ENCODE results near the gene ASIC1. TPM values are rescaled to one million over a fixed set of nuclear protein-coding genes. Genes with fewer than 3 reads are reported as not detected.

ASIC1 gene
- total and polyA plus RNA-seq, 2 of the 13 experiments (the other 11 are each of a cell fraction or from before 2014, with no cell fraction given) = 0.44 to 1.5 TPM

- Histone ChIP-seq H3K79me2 (ENCODE audit: insufficient read depth, low read length) (peaks cover 60% of the 10 kb centered on the region), H3K36me3 (replicated peaks in 1 of 2; ENCODE audit: control insufficient read depth in 1 of 2, insufficient read depth in 2 of 2, low read length in 2 of 2) (peaks cover 7 to 19% of the 10 kb centered on the region in 2 experiments; a peak in 4 of 5 replicates), H3K9me3 (ENCODE audit: low read length) (no peaks in the 10 kb centered on the region), H3K9ac (ENCODE audit: insufficient read depth, low read depth, low read length) (no peak overlapping the region), H3K4me2 (ENCODE audit: low read depth, low read length) (no peak overlapping the region), H3K27ac (ENCODE audit: extremely low read length, insufficient read depth, low read length) (peak overlapping the region; percentile 21), H3K27me3 (ENCODE audit: control insufficient read depth in 1 of 2, insufficient read depth in 2 of 2, low read length in 2 of 2) (no peaks in the 10 kb centered on the region), H2AFZ (ENCODE audit: low read length) (no peak overlapping the region), H3K4me1 (ENCODE audit: insufficient read depth, low read length) (peaks cover 47% of the 10 kb centered on the region), H3K4me3 (replicated peaks in 1 of 3; ENCODE audit: insufficient read depth in 1 of 3, low read depth in 2 of 3, low read length in 3 of 3) (no peak overlapping the region), H4K20me1 (ENCODE audit: insufficient read depth, low read length) (no peaks in the 10 kb centered on the region)
- no peak for DNase-seq (ENCODE audit: low spot score)
- in situ Hi-C loops (cut with HindIII; ENCODE audit: extremely low pct_ligation_motif_present, low pct_unique_long_range_greater_than_20kb) = no loop called here
- CTCF ChIA-PET (ENCODE audit: low intra/inter-chr PET ratio, low total read pairs) = no interaction called here
- ATAC-seq = no peak
- TF ChIP-seq FOXA3 (CRISPR knock-in tag; IDR thresholded peaks at IDR 0.05) (0 out of 2 replicates have a peak, but pooled peaks have one; percentile 22), CEBPB (IDR thresholded peaks at IDR 0.05; ENCODE audit: borderline replicate concordance, low read depth, low read length) (0 out of 2 replicates have a peak, but pooled peaks have one; percentile 9), ZBTB33 (CRISPR knock-in tag; IDR thresholded peaks at IDR 0.05) (peak; percentile 59; the same call in 1 of the 2 replicates), AGO1 (IDR thresholded peaks at IDR 0.05; ENCODE audit: low read depth, low read length, poor library complexity, severe bottlenecking) (no peak)
- intact Hi-C loops (cut with micrococcal nuclease; ENCODE audit: unreplicated experiment) = no loop called here
- FAIRE-seq = no peak
- POLR2A ChIA-PET = no interaction called here
- WGBS (ENCODE audit: low lambda C conversion rate) = 85% methylated on average over 6 of the region's 6 CpGs
- BruUV-seq (replicated peaks) = no TSS peak
Observed at GRCh38 chr12:50017641-50018040, 39.8 kb upstream of the ASIC1 start.

DNA sequence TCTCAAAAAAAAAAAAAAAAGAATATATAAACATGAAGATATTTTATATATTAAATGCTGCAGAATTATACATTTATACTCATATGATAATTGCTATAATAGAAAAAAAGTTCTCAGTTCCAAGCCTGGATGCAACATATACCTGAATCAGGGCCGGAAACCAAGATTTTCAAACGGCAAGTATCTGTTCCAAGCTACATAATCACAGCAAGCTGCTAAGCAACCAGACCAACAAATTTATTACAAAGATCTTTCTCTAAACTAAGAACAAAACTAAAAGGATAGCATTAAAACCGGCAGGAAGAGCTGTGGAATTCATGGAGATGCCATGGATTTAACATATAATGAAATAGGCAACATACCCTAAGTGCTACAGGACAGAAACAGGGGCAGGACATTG is 39.2 kb upstream of the ASIC1 start:
- Histone ChIP-seq H4K20me1 (ENCODE audit: insufficient read depth, low read length) (no peaks in the 10 kb centered on the region), H3K27ac (ENCODE audit: extremely low read length, insufficient read depth, low read length) (peak overlapping the region; percentile 21), H3K9me3 (ENCODE audit: low read length) (no peaks in the 10 kb centered on the region), H3K9ac (ENCODE audit: insufficient read depth, low read depth, low read length) (no peak overlapping the region), H3K27me3 (ENCODE audit: control insufficient read depth in 1 of 2, insufficient read depth in 2 of 2, low read length in 2 of 2) (no peaks in the 10 kb centered on the region), H3K36me3 (replicated peaks in 1 of 2; ENCODE audit: control insufficient read depth in 1 of 2, insufficient read depth in 2 of 2, low read length in 2 of 2) (peaks cover 7 to 19% of the 10 kb centered on the region in 2 experiments; a peak in 4 of 5 replicates), H3K4me2 (ENCODE audit: low read depth, low read length) (no peak overlapping the region), H3K4me3 (replicated peaks in 1 of 3; ENCODE audit: insufficient read depth in 1 of 3, low read depth in 2 of 3, low read length in 3 of 3) (no peak overlapping the region), H3K4me1 (ENCODE audit: insufficient read depth, low read length) (peaks cover 52% of the 10 kb centered on the region), H3K79me2 (ENCODE audit: insufficient read depth, low read length) (peaks cover 65% of the 10 kb centered on the region), H2AFZ (ENCODE audit: low read length) (no peak overlapping the region)
- intact Hi-C loops (cut with micrococcal nuclease; ENCODE audit: unreplicated experiment) = no loop called here
- WGBS (ENCODE audit: low lambda C conversion rate) = 83% methylated on average over 3 of the region's 3 CpGs
- POLR2A ChIA-PET = no interaction called here
- FAIRE-seq (no peak), ATAC-seq (no peak), DNase-seq (ENCODE audit: low spot score) (no peak)
- BruUV-seq (replicated peaks) = no TSS peak
- CTCF ChIA-PET (ENCODE audit: low intra/inter-chr PET ratio, low total read pairs) = no interaction called here
- in situ Hi-C loops (cut with HindIII; ENCODE audit: extremely low pct_ligation_motif_present, low pct_unique_long_range_greater_than_20kb) = no loop called here
- TF ChIP-seq, protein P1, sequence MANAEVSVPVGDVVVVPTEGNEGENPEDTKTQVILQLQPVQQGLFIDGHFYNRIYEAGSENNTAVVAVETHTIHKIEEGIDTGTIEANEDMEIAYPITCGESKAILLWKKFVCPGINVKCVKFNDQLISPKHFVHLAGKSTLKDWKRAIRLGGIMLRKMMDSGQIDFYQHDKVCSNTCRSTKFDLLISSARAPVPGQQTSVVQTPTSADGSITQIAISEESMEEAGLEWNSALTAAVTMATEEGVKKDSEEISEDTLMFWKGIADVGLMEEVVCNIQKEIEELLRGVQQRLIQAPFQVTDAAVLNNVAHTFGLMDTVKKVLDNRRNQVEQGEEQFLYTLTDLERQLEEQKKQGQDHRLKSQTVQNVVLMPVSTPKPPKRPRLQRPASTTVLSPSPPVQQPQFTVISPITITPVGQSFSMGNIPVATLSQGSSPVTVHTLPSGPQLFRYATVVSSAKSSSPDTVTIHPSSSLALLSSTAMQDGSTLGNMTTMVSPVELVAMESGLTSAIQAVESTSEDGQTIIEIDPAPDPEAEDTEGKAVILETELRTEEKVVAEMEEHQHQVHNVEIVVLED (CRISPR knock-in tag; IDR thresholded peaks at IDR 0.05; ENCODE audit: borderline replicate concordance) = no peak
- TF ChIP-seq FLYWCH1 (CRISPR knock-in tag; IDR thresholded peaks at IDR 0.05) (no peak), ZNF30 (CRISPR knock-in tag; IDR thresholded peaks at IDR 0.05) (no peak), SNAI1 (CRISPR knock-in tag; IDR thresholded peaks at IDR 0.05; ENCODE audit: borderline replicate concordance) (no peak), ZNF251 (CRISPR knock-in tag; IDR thresholded peaks at IDR 0.05) (no peak), BHLHE40 (IDR thresholded peaks at IDR 0.05; ENCODE audit: low read length) (no peak), NFIC (IDR thresholded peaks at IDR 0.05; ENCODE audit: low read length) (no peak), POLR2AphosphoS2 (IDR thresholded peaks at IDR 0.05; ENCODE audit: low read depth, low read length) (no peak)
- TF ChIP-seq, protein P2, sequence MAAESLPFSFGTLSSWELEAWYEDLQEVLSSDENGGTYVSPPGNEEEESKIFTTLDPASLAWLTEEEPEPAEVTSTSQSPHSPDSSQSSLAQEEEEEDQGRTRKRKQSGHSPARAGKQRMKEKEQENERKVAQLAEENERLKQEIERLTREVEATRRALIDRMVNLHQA (CRISPR knock-in tag; IDR thresholded peaks at IDR 0.05) = no peak
- TF ChIP-seq, protein P3, sequence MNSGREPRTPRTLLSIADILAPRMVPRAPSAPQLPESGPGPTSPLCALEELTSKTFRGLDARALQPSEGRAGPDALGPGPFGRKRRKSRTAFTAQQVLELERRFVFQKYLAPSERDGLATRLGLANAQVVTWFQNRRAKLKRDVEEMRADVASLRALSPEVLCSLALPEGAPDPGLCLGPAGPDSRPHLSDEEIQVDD (CRISPR knock-in tag; IDR thresholded peaks at IDR 0.05; ENCODE audit: borderline replicate concordance) = no peak

Measured in HepG2 (cell line).